ENCODE measurements around the gene CUZD1.
"Not testable (repeated sequence)": the region's sequence is repeated elsewhere in the genome, so short reads cannot be mapped to it uniquely, and the experiment has no call there.

The CUZD1 gene, protein sequence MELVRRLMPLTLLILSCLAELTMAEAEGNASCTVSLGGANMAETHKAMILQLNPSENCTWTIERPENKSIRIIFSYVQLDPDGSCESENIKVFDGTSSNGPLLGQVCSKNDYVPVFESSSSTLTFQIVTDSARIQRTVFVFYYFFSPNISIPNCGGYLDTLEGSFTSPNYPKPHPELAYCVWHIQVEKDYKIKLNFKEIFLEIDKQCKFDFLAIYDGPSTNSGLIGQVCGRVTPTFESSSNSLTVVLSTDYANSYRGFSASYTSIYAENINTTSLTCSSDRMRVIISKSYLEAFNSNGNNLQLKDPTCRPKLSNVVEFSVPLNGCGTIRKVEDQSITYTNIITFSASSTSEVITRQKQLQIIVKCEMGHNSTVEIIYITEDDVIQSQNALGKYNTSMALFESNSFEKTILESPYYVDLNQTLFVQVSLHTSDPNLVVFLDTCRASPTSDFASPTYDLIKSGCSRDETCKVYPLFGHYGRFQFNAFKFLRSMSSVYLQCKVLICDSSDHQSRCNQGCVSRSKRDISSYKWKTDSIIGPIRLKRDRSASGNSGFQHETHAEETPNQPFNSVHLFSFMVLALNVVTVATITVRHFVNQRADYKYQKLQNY

DNA sequence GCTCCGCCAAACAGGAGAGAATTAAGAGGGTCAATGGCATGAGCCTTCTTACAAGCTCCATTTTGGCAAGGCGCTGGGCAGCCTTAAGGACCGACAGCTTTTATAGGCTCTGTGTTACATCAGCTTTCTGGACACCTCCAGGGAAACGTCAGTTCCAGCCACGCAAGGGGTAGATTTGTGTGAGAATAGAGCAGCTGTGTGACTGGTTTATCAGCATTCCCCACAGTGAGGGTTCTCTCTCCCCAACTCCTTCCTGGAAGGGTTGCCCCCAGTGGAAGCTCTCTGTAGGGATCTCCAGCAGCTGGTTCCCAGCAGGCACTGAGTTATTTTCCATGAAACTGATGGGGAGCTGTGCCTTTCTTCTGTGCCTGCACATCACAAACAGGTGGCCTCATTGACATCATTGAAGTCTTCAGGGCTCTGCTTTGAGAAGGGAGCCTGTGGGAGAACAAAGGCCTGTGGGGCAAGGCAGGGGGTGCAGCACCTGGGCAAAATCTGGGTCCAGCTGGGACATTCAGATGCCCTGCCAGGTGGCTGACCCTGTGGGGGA, at the start of gene CUZD1:
Gene CUZD1, minus strand, starts transcription at position 75 of the 550 bp plus-strand sequence. Its CDS starts 14 bp downstream, at position 61.
- no peak for DNase-seq (ENCODE audit: low spot score)

DNA sequence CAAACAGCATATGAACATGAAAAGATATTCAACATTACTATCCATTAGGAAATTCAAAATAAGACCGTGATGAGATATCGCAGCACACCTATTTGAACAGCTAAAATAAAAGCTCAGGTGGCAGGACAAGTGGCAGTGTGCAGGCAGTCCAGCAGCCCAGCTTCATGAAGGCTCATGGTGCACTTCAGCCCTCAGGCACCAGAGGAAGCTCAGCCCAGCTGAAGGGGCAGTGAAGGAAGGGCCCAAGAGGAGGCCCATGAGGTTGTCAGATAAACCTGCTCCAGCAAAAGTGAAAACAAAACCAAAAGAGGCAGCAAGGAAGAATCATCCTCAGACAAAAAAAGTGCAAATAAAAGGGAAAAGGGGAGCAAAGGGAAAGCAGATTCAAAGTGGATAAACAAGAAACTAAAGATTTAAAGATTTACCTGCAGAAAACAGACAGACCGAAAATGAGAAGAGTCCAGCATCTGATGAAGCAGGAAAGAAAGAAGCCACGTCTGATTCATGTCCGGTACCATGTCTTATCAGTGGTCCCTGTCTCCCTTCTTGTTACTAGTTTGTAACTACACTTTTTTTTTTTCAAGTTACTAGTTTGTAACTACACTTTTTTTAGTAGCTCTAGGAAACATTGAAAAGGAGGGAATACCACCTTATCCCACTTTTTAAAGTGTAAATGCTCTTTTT, 48.7 kb upstream of the CUZD1 start:
- DNase-seq (ENCODE audit: low spot score): no peak

- DNase-seq (ENCODE audit: low spot score): no peak
Observed at GRCh38 chr10:122884166-122884565, 38.5 kb upstream of the CUZD1 start.

- no peak for DNase-seq (ENCODE audit: low spot score)
Observed at GRCh38 chr10:122882766-122883165, 37.1 kb upstream of the CUZD1 start.

DNA sequence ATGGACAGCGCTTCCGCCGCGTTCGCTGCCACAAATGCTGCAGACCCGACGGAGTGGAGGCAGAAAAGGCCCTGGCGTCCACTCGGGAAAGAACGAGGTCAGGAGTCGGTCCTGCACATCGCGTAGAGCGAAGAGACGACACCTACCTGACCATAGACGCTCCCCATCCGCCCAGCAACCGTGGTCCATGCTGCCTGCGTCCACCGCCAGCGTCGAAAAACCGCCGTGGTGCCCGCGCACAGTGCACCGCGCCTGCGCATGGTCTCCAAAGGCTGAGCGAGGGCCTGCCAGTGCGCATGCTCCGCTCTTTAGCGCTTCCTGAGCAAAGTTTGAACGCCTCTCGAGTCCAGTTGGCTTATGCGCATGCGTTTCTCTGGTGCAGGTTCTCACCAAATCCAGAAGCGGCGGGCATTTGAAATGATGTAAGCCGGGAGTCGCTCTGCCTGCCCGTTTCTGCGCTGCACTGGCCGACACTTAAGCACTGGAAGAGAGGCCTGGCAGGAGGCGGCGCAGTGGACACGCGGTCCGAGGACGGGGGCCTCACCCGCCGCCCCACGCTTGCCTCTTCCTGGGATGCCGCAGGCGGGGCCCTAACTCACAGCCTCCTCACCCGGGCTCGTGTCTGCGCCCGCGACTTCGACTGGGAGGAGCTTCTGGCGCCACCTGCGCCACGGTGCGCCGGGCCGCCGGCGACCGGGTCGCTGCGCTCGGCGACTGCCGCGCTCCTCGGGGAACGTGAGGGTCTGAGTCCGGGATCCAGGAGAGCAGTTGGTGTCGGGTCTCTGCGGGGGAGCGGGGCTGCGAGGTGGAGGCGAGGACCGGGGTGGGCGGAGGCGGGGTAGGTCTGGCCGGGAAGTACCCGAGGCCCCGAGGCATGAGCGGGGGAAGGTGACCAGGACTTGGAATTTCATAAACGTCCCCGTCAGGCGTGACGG, 33.9 kb upstream of the CUZD1 start, which contains the start of gene FAM24B:
Gene FAM24B, minus strand, starts transcription at position 243 of the 935 bp plus-strand sequence. CDS start 29,066 bp downstream, outside the sequence.
- DNase-seq (ENCODE audit: low spot score): peak; percentile 97

- peak; percentile 10 for DNase-seq (ENCODE audit: low spot score)
Observed at GRCh38 chr10:122878799-122879338, 33.2 kb upstream of the CUZD1 start.

- DNase-seq (ENCODE audit: low spot score): peak; percentile 18
Observed at GRCh38 chr10:122877264-122877663, 31.6 kb upstream of the CUZD1 start.

DNA sequence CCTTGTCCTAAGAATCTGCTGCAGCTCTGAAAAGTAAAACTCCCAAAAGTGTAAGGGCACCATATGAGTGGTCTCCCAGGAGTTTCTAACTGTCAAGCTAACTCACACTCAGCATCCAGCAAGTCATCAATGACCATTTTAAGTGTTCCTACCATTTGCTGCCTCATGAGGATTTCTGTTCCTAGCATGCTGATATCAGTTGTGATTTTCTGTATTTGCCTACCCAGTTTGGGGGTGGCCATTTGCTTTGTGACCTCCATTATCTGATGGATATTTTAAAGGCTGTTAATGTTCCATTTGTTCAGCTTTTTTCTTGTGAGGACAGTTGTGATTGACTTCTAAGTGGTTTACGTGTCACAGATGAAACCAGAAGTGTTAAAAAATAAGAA, 30.8 kb upstream of the CUZD1 start:
- DNase-seq (ENCODE audit: low spot score): no peak

- DNase-seq (ENCODE audit: low spot score): no peak
Observed at GRCh38 chr10:122875843-122876466, 30.3 kb upstream of the CUZD1 start.

GRCh38 chr10:122871947-122872346, 26.3 kb upstream of the CUZD1 start:
- DNase-seq (ENCODE audit: low spot score): not testable (repeated sequence)

GRCh38 chr10:122868768-122869167, 23.1 kb upstream of the CUZD1 start:
- DNase-seq (ENCODE audit: low spot score): not testable (repeated sequence)

DNA sequence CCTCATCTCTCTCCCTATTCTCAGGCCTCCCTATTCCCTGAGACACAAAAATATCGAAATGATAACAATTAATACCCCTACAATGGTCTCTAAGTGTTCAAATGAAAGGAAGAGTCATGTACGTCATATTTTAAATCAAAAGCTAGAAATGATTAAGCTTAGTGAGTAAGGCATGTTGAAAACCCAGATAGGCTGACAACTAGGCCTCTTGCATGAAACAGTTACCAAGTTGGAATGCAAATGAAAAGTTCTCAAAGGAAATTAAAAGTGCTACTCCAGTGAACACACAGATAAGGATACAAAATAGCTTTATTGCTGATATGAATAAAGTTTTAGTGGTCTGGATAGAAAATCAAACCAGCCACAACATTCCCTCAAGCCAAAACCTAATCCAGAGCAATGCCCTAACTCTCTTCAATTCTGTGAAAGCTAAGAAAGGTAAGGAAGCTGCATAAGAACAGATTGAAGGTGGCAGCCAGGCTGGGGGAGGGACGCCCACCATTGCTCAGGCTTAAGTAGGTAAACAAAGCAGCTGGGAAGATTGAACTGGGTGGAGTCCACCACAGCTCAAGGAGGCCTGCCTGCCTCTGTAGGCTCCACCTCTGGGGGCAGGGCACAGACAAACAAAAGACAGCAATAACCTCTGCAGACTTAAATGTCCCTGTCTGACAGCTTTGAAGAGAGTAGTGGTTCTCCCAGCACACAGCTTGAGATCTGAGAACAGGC, 21.3 kb upstream of the CUZD1 start:
- not testable (repeated sequence) for DNase-seq (ENCODE audit: low spot score)

- DNase-seq (ENCODE audit: low spot score): no peak
Observed at GRCh38 chr10:122864901-122865300, 19.2 kb upstream of the CUZD1 start.

DNA sequence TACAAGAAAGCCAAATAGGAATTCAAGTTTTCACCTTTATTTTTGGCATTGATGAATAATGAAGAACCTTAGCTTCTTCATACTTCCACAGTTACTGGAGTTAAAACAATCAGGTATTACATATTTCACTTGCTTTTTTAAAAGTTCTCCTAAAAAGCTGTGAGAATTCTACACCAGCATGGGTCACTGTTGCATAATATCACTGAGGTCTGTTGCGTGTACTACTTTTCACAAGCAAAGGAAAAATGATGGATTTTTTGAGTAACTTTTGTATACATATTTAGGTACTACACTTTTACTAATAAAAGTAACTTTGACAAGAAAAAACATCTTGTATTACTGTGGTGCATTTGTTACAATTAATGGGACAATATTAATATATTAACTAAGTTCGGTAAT, 18.5 kb upstream of the CUZD1 start:
- DNase-seq (ENCODE audit: low spot score): no peak

GRCh38 chr10:122863216-122864193, 17.8 kb upstream of the CUZD1 start:
- DNase-seq (ENCODE audit: low spot score): no peak

DNA sequence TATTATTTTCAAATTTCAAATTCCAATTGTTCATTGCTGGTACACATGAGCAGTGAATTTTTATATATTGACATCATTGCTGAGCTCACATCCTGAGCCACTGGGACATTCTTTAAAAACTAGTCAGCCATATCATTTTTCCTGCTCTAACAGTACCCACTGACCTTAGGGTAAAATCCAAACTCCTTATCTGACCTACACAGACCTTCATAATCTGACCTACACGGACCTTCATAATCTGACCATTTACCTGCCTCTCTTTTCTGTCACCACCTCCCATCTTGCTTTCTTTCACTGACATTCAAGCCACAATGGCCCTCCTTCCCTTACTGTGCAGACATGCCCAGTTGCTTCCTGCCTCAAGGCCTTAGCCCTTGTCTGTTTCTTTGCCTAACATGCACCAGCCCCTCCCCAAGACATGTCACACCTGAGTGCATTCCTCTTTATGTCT, 16.1 kb upstream of the CUZD1 start:
- DNase-seq (ENCODE audit: low spot score): no peak

GRCh38 chr10:122859527-122859926, 13.9 kb upstream of the CUZD1 start:
- DNase-seq (ENCODE audit: low spot score): no peak

- not testable (repeated sequence) for DNase-seq (ENCODE audit: low spot score)
Observed at GRCh38 chr10:122858042-122858441, 12.4 kb upstream of the CUZD1 start.

DNA sequence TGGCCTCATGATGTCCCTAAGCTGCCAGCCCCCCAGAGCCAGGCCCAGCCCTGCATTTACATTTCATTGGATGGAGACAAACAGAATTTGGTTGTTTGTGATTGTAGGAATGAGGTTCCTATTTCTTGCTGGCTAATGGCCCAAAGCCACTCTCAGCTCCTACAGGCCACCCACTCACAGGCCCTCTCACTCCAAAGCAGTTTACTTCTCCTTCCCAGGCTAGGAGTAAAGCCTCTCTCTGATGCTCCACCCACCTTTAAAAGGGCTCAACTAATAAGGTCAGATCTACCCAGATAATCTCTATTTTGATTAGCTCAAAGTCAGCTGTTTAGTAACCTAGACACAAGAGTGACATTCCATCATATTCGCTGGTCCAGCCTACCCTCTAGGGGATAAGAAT, 11.2 kb upstream of the CUZD1 start:
- no peak for DNase-seq (ENCODE audit: low spot score)

Measured in hematopoietic multipotent progenitor cell treated with erythropoietin and hydrocortisone succinate and interleukin-3 and kit ligand, for 15 days (in vitro differentiated cells).